Esophagus (tissue), 2 donors: ENCODE results near the gene DENND2D. TPM values are rescaled to one million over a fixed set of nuclear protein-coding genes. Genes with fewer than 3 reads are reported as not detected.

Experiments used
- H3K27ac ChIP-seq, 2 donors: one replicate each; pipeline ENCODE4 v1.5.1; 2013; ENCODE audit warnings: low read depth in 2 of 2, mild to moderate bottlenecking in 2 of 2, inconsistent platforms in 1 of 2, low read length in 1 of 2, moderate library complexity in 1 of 2
- H3K27me3 ChIP-seq, 2 donors: one replicate each; pipeline ENCODE4 v1.6.1; 2013; ENCODE audit warnings: low read length in 2 of 2, control low read depth in 1 of 2, mild to moderate bottlenecking in 1 of 2; ENCODE audit not compliant: insufficient read depth in 2 of 2, control insufficient read depth in 1 of 2
- H3K36me3 ChIP-seq, 2 donors: one replicate each; pipeline ENCODE4 v1.6.1; 2013; ENCODE audit warnings: low read length in 1 of 2; ENCODE audit not compliant: control insufficient read depth in 2 of 2, insufficient read depth in 2 of 2
- H3K4me1 ChIP-seq, 2 donors: one replicate each; pipeline ENCODE4 v1.6.1; 2013; ENCODE audit warnings: low read length in 1 of 2; ENCODE audit not compliant: control insufficient read depth in 2 of 2, insufficient read depth in 2 of 2
- H3K4me3 ChIP-seq, 2 donors: one replicate each; pipeline ENCODE4 v1.5.1; 2013; ENCODE audit warnings: low read length in 2 of 2, mild to moderate bottlenecking in 2 of 2, low read depth in 1 of 2, moderate library complexity in 1 of 2
- H3K9me3 ChIP-seq, 2 donors: one replicate each; pipeline ENCODE4 v1.6.1; 2013; ENCODE audit warnings: mild to moderate bottlenecking in 2 of 2, low read depth in 1 of 2, low read length in 1 of 2, moderate library complexity in 1 of 2; ENCODE audit not compliant: control insufficient read depth in 2 of 2, insufficient read depth in 1 of 2
- WGBS, 2 donors: extraction: QIAGEN DNeasy Blood & Tissue Kit; methylation state at CpG; one replicate each; pipeline ENCODE4 v1.1.7; 2013; 5-methylcytosine and 5-hydroxymethylcytosine counted together
- polyA plus RNA-seq, 2 donors: library from polyadenylated mRNA; stranded (reverse); fragments of 200-250 nt; gene quantifications; one replicate each; pipeline ENCODE4 v1.2.3, GENCODE V29; 2013
- donor health status: healthy with polysubstance abuse.
- donor health status: Bipolar disorder and iron deficiency.

Gene DENND2D, protein sequence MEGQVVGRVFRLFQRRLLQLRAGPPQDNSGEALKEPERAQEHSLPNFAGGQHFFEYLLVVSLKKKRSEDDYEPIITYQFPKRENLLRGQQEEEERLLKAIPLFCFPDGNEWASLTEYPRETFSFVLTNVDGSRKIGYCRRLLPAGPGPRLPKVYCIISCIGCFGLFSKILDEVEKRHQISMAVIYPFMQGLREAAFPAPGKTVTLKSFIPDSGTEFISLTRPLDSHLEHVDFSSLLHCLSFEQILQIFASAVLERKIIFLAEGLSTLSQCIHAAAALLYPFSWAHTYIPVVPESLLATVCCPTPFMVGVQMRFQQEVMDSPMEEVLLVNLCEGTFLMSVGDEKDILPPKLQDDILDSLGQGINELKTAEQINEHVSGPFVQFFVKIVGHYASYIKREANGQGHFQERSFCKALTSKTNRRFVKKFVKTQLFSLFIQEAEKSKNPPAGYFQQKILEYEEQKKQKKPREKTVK
- polyA plus RNA-seq, result 10 to 100 TPM; 39.1 to 54.8 TPM

DNA sequence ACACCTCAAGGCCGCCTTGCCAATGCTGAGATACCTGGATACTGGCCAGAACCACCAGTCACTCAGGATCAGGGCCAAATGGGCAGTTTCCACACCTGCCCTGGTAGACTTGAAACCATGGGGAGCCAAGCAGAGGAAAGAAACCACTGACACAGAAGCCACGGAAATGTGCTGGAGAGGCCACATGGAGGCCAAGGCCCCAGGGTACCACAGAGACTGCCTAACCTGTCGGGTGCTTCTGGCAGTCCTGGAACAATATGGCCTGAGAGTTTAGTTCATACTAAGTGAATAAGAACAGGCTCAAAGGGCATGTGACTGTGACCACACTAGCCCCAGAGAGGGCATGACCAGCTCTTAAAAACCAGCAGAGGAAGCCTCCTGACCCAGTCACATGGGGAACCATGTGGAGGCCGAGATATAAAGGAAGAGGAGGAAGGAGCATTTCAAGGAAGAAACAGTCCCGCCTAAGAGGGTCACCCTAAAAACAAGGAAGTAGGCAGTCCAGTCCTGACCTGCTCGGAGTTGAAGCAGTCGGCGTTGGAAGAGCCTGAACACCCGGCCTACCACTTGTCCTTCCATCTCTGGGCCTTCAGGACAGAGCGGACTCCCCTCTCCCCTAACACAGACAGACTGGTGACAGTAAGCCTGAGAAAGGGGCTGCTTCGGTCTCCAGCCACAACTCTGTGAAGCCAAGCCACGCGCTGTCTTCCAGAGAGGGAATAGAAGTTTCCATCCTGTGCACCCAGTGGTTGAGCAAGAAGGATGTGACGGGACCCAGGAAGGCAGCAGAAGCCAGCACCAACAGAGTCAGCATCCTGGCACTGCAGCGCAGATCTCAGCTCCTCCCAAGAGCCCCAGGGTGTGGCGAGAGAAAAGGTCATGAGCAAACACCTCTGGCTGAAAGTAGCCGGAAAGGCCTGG lies at the start of gene DENND2D:
TSS of gene DENND2D (minus strand) at position 766 of the 921 bp plus-strand sequence. CDS start at position 579, 187 bp downstream.
- Histone ChIP-seq H3K9me3 (no peaks in the 10 kb centered on the region), H3K36me3 (peaks cover 0 to 16% of the 10 kb centered on the region in 2 donors), H3K4me1 (peaks cover 2 to 11% of the 10 kb centered on the region in 2 donors), H3K27me3 (no peaks in the 10 kb centered on the region), H3K27ac (peak within 1 kb of the TSS; percentile 85 to 92), H3K4me3 (peak within 1 kb of the TSS; percentile 49 to 50)
- WGBS, 2 donors, result 62 to 64% methylated on average over 17 of the region's 17 CpGs

DNA sequence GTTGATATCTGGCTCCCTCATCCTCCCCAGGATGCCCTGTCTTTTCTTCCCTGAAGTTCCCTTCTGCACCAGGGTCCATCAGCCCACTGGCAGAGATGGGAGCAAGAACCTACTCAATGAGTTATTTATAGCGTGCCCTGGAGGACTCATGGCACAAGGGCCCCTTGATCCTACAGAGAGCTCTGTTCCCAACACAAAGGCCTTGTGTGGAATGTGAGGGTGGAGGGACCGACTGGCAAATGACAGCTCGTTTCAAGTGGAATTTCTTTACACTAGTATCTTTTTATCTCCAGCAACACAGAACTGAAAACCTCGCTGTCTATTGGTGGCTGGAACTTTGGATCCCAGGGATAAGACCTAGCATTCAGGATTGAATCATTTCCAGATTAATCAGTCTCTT lies 49.5 kb upstream of the DENND2D start:
- Histone ChIP-seq H3K4me3 (no peak overlapping the region), H3K36me3 (no peaks in the 10 kb centered on the region), H3K27me3 (no peaks in the 10 kb centered on the region), H3K9me3 (no peaks in the 10 kb centered on the region), H3K4me1 (no peaks in the 10 kb centered on the region), H3K27ac (no peak overlapping the region)
- WGBS, 2 donors, result 63 to 68% methylated on average over 4 of the region's 4 CpGs

GRCh38 chr1:111247125-111247838 lies 46.8 kb upstream of the DENND2D start:
- WGBS, 2 donors, result 75 to 86% methylated on average over 5 of the region's 5 CpGs
- H3K9me3 ChIP-seq, result no peaks in the 10 kb centered on the region
- H3K27ac ChIP-seq, result no peak overlapping the region
- no peaks in the 10 kb centered on the region for H3K4me1 ChIP-seq
- H3K27me3 ChIP-seq, result no peaks in the 10 kb centered on the region
- H3K4me3 ChIP-seq, result no peak overlapping the region
- H3K36me3 ChIP-seq, result no peaks in the 10 kb centered on the region

- no peaks in the 10 kb centered on the region for H3K9me3 ChIP-seq
- 48 to 66% methylated on average over 4 of the region's 4 CpGs for WGBS, 2 donors
- H3K27ac ChIP-seq, result no peak overlapping the region
Observed at GRCh38 chr1:111242805-111243523, 42.5 kb upstream of the DENND2D start.

GRCh38 chr1:111241797-111242196 lies 41.4 kb upstream of the DENND2D start:
- WGBS, 2 donors, result 92% methylated on average over 2 of the region's 2 CpGs
- Histone ChIP-seq H3K36me3 (no peaks in the 10 kb centered on the region), H3K9me3 (no peaks in the 10 kb centered on the region), H3K27ac (no peak overlapping the region), H3K4me3 (no peak overlapping the region), H3K4me1 (no peaks in the 10 kb centered on the region), H3K27me3 (no peaks in the 10 kb centered on the region)

More at GRCh38 chr1:111242805-111243523, 42.5 kb upstream of the DENND2D start:
- H3K4me1 ChIP-seq, result no peaks in the 10 kb centered on the region
- no peaks in the 10 kb centered on the region for H3K27me3 ChIP-seq
- no peaks in the 10 kb centered on the region for H3K36me3 ChIP-seq
- no peak overlapping the region for H3K4me3 ChIP-seq

DNA sequence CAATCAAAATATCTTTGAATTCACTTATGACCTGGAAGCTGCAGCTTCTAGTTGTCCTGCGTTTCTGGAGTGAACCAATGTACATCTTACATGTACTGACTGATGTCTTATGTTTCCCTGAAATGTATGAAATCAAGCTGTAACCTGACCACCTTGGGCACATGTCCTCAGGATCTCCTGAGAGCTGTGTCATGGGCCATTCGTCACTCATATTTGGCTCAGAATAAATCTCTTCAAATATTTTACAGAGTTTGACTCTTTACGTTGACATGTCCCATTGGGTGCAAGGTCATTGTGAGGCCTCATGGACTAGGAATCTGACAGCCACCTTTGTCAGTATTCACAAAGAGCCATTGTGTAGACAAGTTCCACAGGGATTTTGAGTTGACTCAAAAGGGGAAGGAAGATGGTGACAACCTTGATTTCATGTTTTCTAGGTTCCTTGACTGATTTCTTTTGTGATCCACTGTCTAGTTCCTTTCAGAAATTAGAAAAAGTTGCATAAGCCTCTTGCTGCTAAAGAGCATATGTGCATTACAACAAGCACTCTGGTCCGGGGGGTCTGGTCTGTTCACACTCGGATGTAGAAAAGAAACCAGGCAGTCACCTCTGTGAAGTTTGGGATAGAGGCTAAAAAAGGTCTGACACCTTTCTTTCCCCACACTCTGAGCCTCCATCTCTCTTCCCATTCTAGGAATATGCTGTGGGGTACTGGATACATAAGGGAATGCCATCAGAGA lies 37.8 kb upstream of the DENND2D start:
- whole genome bisulfite sequencing, 2 donors, result 89 to 90% methylated on average over 5 of the region's 5 CpGs
- Histone ChIP-seq H3K27ac (no peak overlapping the region), H3K9me3 (no peaks in the 10 kb centered on the region), H3K36me3 (no peaks in the 10 kb centered on the region), H3K4me1 (no peaks in the 10 kb centered on the region), H3K4me3 (no peak overlapping the region), H3K27me3 (no peaks in the 10 kb centered on the region)

GRCh38 chr1:111236806-111237205 lies 36.4 kb upstream of the DENND2D start:
- no peaks in the 10 kb centered on the region for H3K36me3 ChIP-seq
- H3K4me1 ChIP-seq, result no peaks in the 10 kb centered on the region
- no peak overlapping the region for H3K4me3 ChIP-seq
- H3K9me3 ChIP-seq, result no peaks in the 10 kb centered on the region
- H3K27ac ChIP-seq, result no peak overlapping the region
- H3K27me3 ChIP-seq, result no peaks in the 10 kb centered on the region
- 64 to 66% methylated on average over 3 of the region's 3 CpGs for WGBS, 2 donors

- H3K27ac ChIP-seq, result no peak overlapping the region
- H3K4me3 ChIP-seq, result no peak overlapping the region
- no peaks in the 10 kb centered on the region for H3K4me1 ChIP-seq
- no peaks in the 10 kb centered on the region for H3K9me3 ChIP-seq
- no peaks in the 10 kb centered on the region for H3K36me3 ChIP-seq
- 12 to 27% methylated on average over 1 of the region's 1 CpG for WGBS, 2 donors
- H3K27me3 ChIP-seq, result no peaks in the 10 kb centered on the region
Observed at GRCh38 chr1:111236379-111236778, 35.9 kb upstream of the DENND2D start.
